MCF 10A (cell line): Measurements from ENCODE around the gene GAK. TPM values are rescaled to one million over a fixed set of nuclear protein-coding genes. Genes with fewer than 3 reads are reported as not detected.
"Not testable (repeated sequence)": the region's sequence is repeated elsewhere in the genome, so short reads cannot be mapped to it uniquely, and the experiment has no call there.

Experiments
- BruUV-seq: library from RNA; stranded (reverse); fragments of 400-500 nt; replicated peaks from 2 replicates; lab custom pipeline; 2021; lab: Mats Ljungman, UMichigan
- CTCF ChIA-PET: fragments of 300-600 bp; sonication (Branson Sonifier 250); formaldehyde crosslinking; extraction: SDS; loops from one replicate; lab custom pipeline; 2021; ENCODE audit warnings: antibody characterized with exemption, inconsistent platforms; lab: Yijun Ruan, JAX
- POLR2A ChIA-PET: fragments of 300-600, 350-650 bp; sonication (Branson Sonifier 250); formaldehyde crosslinking; extraction: SDS; loops from one replicate; lab custom pipeline; 2020; ENCODE audit warnings: antibody characterized with exemption, inconsistent platforms; lab: Yijun Ruan, JAX
- DNase-seq: peaks from one replicate; pipeline ENCODE4 v3.0.0-alpha.2; 2018; ENCODE audit not compliant: unreplicated experiment
- H3K27ac Mint-ChIP-seq: one replicate; pipeline ENCODE4 v1.8.0; 2022; ENCODE audit warnings: mild to moderate bottlenecking, low read depth, mixed read lengths; ENCODE audit not compliant: unreplicated experiment
- H3K27me3 Mint-ChIP-seq: one replicate; pipeline ENCODE4 v1.8.0; 2022; ENCODE audit warnings: mixed read lengths; ENCODE audit not compliant: insufficient read depth, unreplicated experiment
- H3K36me3 Mint-ChIP-seq: one replicate; pipeline ENCODE4 v1.8.0; 2022; ENCODE audit warnings: mild to moderate bottlenecking, moderate library complexity, mixed read lengths; ENCODE audit not compliant: insufficient read depth, unreplicated experiment
- H3K4me1 Mint-ChIP-seq: one replicate; pipeline ENCODE4 v1.8.0; 2022; ENCODE audit warnings: mixed read lengths; ENCODE audit not compliant: insufficient read depth, unreplicated experiment
- H3K4me3 Mint-ChIP-seq: one replicate; pipeline ENCODE4 v1.8.0; 2022; ENCODE audit warnings: mild to moderate bottlenecking, moderate library complexity, mixed read lengths; ENCODE audit not compliant: unreplicated experiment
- H3K9me3 Mint-ChIP-seq: one replicate; pipeline ENCODE4 v1.8.0; 2022; ENCODE audit warnings: mixed read lengths; ENCODE audit not compliant: unreplicated experiment
- CTCF ChIP-seq: fragments of 200-600 bp; IDR thresholded peaks from one replicate; pipeline ENCODE4 v1.8.0; 2022; ENCODE audit warnings: antibody characterized with exemption, mild to moderate bottlenecking; ENCODE audit not compliant: unreplicated experiment
- intact Hi-C: fragments of 100-400 bp; cut with micrococcal nuclease; formaldehyde crosslinking; loops from 2 replicates; pipeline ENCODE4 v1.14.1; 2022
- total RNA-seq: library from RNA; stranded (reverse); gene quantifications from 2 replicates; pipeline ENCODE4 v1.2.3, GENCODE V29; 2022

Gene GAK
- total RNA-seq, 1 experiment from 2014 or later, result 72.9 TPM

DNA sequence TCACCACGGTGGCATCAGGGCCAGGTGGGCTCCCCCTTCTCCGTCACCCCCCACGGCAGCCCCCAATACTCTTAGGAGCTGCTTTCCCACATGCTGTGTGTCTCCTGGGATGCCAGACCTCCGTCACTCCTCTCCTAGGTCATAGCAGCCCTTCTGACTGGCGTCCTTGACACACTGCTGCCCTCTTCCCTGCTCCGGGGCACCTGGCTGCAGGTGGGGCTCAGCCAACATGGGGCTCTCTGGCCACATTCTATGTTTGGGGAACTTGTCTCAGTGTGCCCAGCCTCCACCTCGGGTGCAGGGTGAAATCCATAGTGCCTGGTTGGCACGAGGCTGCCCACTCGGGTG, 14.0 kb upstream of the GAK start:
- Mint-ChIP-seq H3K27ac (no peak overlapping the region), H3K36me3 (no peaks in the 10 kb centered on the region), H3K27me3 (no peaks in the 10 kb centered on the region), H3K4me1 (no peaks in the 10 kb centered on the region), H3K9me3 (no peaks in the 10 kb centered on the region), H3K4me3 (no peak overlapping the region)
- no peak for DNase-seq
- CTCF ChIA-PET, result no interaction called here
- TF ChIP-seq CTCF, result no peak
- BruUV-seq, result no TSS peak
- POLR2A ChIA-PET, result no interaction called here
- intact Hi-C loops, result no loop called here

DNA sequence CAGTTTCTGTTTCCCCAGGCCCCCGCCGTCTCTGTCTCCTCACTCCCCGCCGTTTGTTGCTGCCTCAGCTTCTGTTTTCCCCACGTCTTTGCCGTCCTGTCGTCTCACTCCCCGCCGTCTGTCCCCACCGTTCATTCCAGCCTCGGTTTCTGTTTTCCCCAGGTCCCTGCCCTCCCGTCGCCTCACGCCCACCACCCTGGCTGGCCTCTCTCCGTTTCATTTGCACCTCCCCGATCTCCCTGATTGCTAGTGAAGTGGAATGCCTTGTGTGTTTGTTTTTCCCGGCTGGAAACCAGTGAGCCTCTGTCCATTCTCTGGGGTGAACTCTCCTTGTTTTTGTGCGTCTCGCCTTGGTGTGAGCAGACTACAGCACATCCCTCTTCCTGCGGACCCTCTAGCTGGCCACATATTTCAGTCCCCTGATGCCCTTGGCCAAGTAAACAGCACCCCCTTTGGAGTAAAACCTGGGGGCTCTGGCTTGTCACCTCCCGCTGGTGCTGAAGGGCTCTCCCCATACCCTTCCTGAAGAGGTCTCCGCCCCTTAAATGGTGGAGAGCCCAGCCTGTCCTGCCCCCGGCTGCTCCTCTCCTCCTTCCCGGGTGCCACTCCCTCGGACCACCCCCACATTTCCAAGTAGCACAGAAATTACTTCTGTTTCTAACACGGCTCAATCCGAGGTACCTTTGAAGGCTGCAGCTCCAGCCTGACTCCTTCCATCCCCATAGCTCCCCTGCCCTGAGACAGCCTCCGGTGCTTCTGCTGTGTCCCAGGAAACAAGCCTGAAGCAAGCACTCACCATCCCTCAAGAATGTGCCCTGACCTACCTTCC, 13.4 kb upstream of the GAK start:
- no peak overlapping the region for H3K27ac Mint-ChIP-seq
- BruUV-seq, result no TSS peak
- POLR2A ChIA-PET, result no interaction called here

DNA sequence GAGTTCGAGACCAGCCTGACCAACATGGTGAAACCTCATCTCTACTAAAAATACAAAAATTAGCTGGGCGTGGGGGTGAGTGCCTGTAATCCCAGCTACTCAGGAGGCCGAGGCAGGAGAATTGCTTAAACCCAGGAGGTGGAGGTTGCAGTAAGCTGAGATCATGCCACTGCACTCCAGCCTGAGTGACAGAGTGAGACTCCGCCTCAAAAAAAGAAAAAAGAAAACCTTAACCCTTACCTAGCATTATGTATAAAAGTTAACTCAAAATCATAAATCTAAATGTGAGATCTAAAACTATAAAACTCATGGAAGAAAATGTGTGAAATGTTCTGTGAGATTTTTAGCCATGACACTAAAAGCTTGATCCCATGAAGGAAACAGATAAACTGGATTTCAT, 7.4 kb upstream of the GAK start:
- H3K27me3 Mint-ChIP-seq, BruUV-seq, CTCF ChIA-PET, H3K4me3 Mint-ChIP-seq, DNase-seq, H3K27ac Mint-ChIP-seq, H3K36me3 Mint-ChIP-seq, H3K9me3 Mint-ChIP-seq, intact Hi-C loops: not testable (repeated sequence)
- peaks cover 11% of the 10 kb centered on the region for H3K4me1 Mint-ChIP-seq
- POLR2A ChIA-PET, result interaction anchor here (1.2 kb wide), 1 partner anchor 9 kb away, joined by 3 read pairs; no protein-coding TSS in a partner anchor

More for the DNA sequence above, 13.4 kb upstream of the GAK start:
- no peaks in the 10 kb centered on the region for H3K4me1 Mint-ChIP-seq
- CTCF ChIA-PET, result interaction anchor here (0.6 kb wide), 1 partner anchor 180 kb away, joined by 4 read pairs; no protein-coding TSS in a partner anchor
- no peaks in the 10 kb centered on the region for H3K9me3 Mint-ChIP-seq
- H3K36me3 Mint-ChIP-seq, result no peaks in the 10 kb centered on the region
- no peak for TF ChIP-seq CTCF
- no peak for DNase-seq
- H3K4me3 Mint-ChIP-seq, result no peak overlapping the region
- intact Hi-C loops, result no loop called here
- no peaks in the 10 kb centered on the region for H3K27me3 Mint-ChIP-seq

DNA sequence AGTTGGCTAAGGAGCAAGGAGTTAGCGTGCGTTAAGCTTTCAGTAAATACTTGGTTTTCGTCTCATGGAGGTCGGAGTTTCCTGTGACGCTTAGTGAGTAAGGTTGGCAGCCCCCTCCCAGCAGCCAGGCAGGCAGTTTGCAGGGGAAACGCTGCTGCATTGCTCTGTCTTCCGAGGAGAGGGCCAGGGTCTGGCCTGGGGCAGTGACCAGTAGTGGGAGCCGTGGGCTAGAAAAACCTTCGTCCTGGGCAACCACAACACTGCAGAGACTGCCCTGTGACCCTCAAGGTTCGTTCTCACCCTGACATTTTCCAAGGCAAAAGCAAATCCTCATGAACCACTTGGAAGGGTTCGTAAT, 576 bp upstream of the GAK start:
- Mint-ChIP-seq H3K27ac (peak overlapping the region; percentile 93), H3K4me3 (peak overlapping the region; percentile 93), H3K27me3 (no peaks in the 10 kb centered on the region), H3K9me3 (no peaks in the 10 kb centered on the region), H3K36me3 (no peaks in the 10 kb centered on the region), H3K4me1 (peaks cover 31% of the 10 kb centered on the region)
- intact Hi-C loops, result loop anchor here (5.0 kb wide), 1 partner anchor 165 kb away; no protein-coding TSS in a partner anchor
- no peak for DNase-seq
- ChIA-PET POLR2A (interaction anchor here (0.6 to 3.1 kb wide), 14 partner anchors 11 to 368 kb away, joined by 3 to 16 read pairs (median 4); partner anchors contain the start of genes DGKQ and IDUA), CTCF (interaction anchor here (0.7 kb wide), 1 partner anchor 118 kb away, joined by 3 read pairs; no protein-coding TSS in a partner anchor)
- TF ChIP-seq CTCF, result no peak
- TSS peak; percentile 53 for BruUV-seq
